ENCODE measurements around the gene PNPLA3.

Gene PNPLA3

GRCh38 chr22:43995057-43995685, 71.6 kb downstream of the PNPLA3 start:
- no peak for DNase-seq (ENCODE audit: low read depth in 1 of 2, low spot score in 1 of 2)
- no peak for TF ChIP-seq GABPA (IDR thresholded peaks at IDR 0.05; ENCODE audit: low read depth)
- H3K4me3 ChIP-seq (replicated peaks; ENCODE audit: insufficient read depth, low read length), result no peak overlapping the region

GRCh38 chr22:43995798-43996169, 72.2 kb downstream of the PNPLA3 start:
- TF ChIP-seq GABPA (IDR thresholded peaks at IDR 0.05; ENCODE audit: low read depth) (no peak), SPI1 (IDR thresholded peaks at IDR 0.05; ENCODE audit: borderline replicate concordance, low read depth) (no peak), REST (IDR thresholded peaks at IDR 0.05; ENCODE audit: insufficient replicate concordance, low read depth) (no peak), POLR2AphosphoS5 (IDR thresholded peaks at IDR 0.05; ENCODE audit: low read depth) (no peak), CTCF (IDR thresholded peaks at IDR 0.05; ENCODE audit: insufficient read depth, low read length) (no peak)
- no peak overlapping the region for H3K4me3 ChIP-seq (replicated peaks; ENCODE audit: insufficient read depth, low read length)
- no peak for DNase-seq (ENCODE audit: low read depth in 1 of 2, low spot score in 1 of 2)

More at GRCh38 chr22:43995057-43995685, 71.6 kb downstream of the PNPLA3 start:
- Histone ChIP-seq H3K27me3 (ENCODE audit: insufficient read depth, poor library complexity, severe bottlenecking) (no peaks in the 10 kb centered on the region), H3K27ac (replicated peaks) (no peak overlapping the region)

GRCh38 chr22:43996170-43996980, 72.8 kb downstream of the PNPLA3 start:
- H3K27ac ChIP-seq (replicated peaks), result no peak overlapping the region
- no peak for TF ChIP-seq CTCF (IDR thresholded peaks at IDR 0.05; ENCODE audit: insufficient read depth, low read length)
- peak; percentile 62 for TF ChIP-seq GABPA (IDR thresholded peaks at IDR 0.05; ENCODE audit: low read depth)
- TF ChIP-seq SPI1 (IDR thresholded peaks at IDR 0.05; ENCODE audit: borderline replicate concordance, low read depth), result peak; percentile 58; the same call in 1 of the 2 replicates
- TF ChIP-seq POLR2AphosphoS5 (IDR thresholded peaks at IDR 0.05; ENCODE audit: low read depth), result no peak
- no peak for TF ChIP-seq REST (IDR thresholded peaks at IDR 0.05; ENCODE audit: insufficient replicate concordance, low read depth)

More at GRCh38 chr22:43995798-43996169, 72.2 kb downstream of the PNPLA3 start:
- Histone ChIP-seq H3K27ac (replicated peaks) (no peak overlapping the region), H3K27me3 (ENCODE audit: insufficient read depth, poor library complexity, severe bottlenecking) (no peaks in the 10 kb centered on the region)

GRCh38 chr22:43996981-43997265, 73.3 kb downstream of the PNPLA3 start:
- H3K4me3 ChIP-seq (replicated peaks; ENCODE audit: insufficient read depth, low read length), result no peak overlapping the region
- H3K27ac ChIP-seq (replicated peaks), result no peak overlapping the region
- H3K27me3 ChIP-seq (ENCODE audit: insufficient read depth, poor library complexity, severe bottlenecking), result no peaks in the 10 kb centered on the region
- DNase-seq (ENCODE audit: low read depth in 1 of 2, low spot score in 1 of 2), result no peak
- TF ChIP-seq POLR2AphosphoS5 (IDR thresholded peaks at IDR 0.05; ENCODE audit: low read depth) (no peak), SPI1 (IDR thresholded peaks at IDR 0.05; ENCODE audit: borderline replicate concordance, low read depth) (no peak), CTCF (IDR thresholded peaks at IDR 0.05; ENCODE audit: insufficient read depth, low read length) (no peak), GABPA (IDR thresholded peaks at IDR 0.05; ENCODE audit: low read depth) (no peak), REST (IDR thresholded peaks at IDR 0.05; ENCODE audit: insufficient replicate concordance, low read depth) (no peak)

More at GRCh38 chr22:43996170-43996980, 72.8 kb downstream of the PNPLA3 start:
- Histone ChIP-seq H3K27me3 (ENCODE audit: insufficient read depth, poor library complexity, severe bottlenecking) (no peaks in the 10 kb centered on the region), H3K4me3 (replicated peaks; ENCODE audit: insufficient read depth, low read length) (no peak overlapping the region; the same call in 1 of the 2 replicates)
- DNase-seq (ENCODE audit: low read depth in 1 of 2, low spot score in 1 of 2), result peak; percentile 45 to 90
